Breast epithelium (tissue), 3 donors: ENCODE results near the gene MIS12.

Source experiments
- POLR2A ChIP-seq: fragments of 450-650 bp; IDR thresholded peaks from one replicate; pipeline ENCODE4 v1.6.1; 2016; ENCODE audit warnings: antibody characterized with exemption, mild to moderate bottlenecking, moderate library complexity
- POLR2AphosphoS5 ChIP-seq, 3 donors: sonication (generic); formaldehyde crosslinking; IDR thresholded peaks; one replicate each; pipeline ENCODE4 v1.6.1; 2017; ENCODE audit warnings: antibody characterized with exemption in 3 of 3
- TF ChIP-seq, protein P1 (sequence below), 3 donors: fragments of 450-650 bp; IDR thresholded peaks; one replicate each; pipeline ENCODE4 v1.5.1; 2016 to 2017; ENCODE audit warnings: antibody characterized with exemption in 3 of 3, mild to moderate bottlenecking in 3 of 3, moderate library complexity in 3 of 3

DNA sequence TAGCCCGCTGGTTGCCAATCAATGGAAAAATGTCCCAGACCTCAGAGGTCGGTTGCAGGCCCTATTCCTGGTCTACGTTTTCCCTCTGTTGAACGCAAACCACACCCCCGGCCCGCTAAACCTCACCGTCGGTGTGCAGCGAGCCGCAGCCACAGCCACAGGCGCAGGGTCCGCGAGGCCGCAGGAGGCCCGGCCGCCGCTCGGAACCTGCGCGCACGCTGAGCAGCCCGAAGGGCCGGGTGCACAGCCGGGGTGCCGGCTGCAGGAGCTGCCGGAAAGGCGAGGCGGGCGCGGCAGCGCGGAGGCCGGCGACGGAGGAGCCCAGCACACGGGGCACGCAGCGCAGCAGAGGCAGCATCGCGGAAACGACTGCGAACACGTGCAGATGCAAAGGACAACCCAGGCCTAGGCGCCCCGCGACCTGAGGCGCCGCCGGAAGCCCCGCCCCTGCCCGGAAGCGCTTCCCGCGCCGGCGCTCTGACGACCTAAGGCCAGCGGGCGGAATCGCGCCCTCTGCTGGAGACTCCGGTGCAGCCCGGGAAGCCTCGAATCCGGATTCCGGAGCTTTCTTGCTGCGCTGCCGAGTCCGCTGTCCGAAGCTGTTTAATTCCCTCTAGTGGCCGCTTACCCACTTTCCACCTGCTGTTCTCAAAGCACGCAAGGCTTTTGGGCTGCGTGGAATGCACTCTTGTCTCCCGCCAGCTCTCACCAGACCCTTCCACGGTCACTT is 47.5 kb upstream of the MIS12 start, which contains the start of gene C1QBP:
- TF ChIP-seq POLR2A (no peak), POLR2AphosphoS5 (IDR thresholded peaks at IDR 0.05) (peak; percentile 42 to 63 (median 46))
- TF ChIP-seq, protein P1, sequence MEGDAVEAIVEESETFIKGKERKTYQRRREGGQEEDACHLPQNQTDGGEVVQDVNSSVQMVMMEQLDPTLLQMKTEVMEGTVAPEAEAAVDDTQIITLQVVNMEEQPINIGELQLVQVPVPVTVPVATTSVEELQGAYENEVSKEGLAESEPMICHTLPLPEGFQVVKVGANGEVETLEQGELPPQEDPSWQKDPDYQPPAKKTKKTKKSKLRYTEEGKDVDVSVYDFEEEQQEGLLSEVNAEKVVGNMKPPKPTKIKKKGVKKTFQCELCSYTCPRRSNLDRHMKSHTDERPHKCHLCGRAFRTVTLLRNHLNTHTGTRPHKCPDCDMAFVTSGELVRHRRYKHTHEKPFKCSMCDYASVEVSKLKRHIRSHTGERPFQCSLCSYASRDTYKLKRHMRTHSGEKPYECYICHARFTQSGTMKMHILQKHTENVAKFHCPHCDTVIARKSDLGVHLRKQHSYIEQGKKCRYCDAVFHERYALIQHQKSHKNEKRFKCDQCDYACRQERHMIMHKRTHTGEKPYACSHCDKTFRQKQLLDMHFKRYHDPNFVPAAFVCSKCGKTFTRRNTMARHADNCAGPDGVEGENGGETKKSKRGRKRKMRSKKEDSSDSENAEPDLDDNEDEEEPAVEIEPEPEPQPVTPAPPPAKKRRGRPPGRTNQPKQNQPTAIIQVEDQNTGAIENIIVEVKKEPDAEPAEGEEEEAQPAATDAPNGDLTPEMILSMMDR (IDR thresholded peaks at IDR 0.05), result peak; percentile 95 to 99 (median 99)
